ACC112 (cell line): Measurements from ENCODE around the gene RASIP1.
"Not testable (repeated sequence)": the region's sequence is repeated elsewhere in the genome, so short reads cannot be mapped to it uniquely, and the experiment has no call there.

Source experiments
- H2AFZ ChIP-seq: fragments of 200-600 bp; sonication (generic); one replicate; pipeline ENCODE4 v1.6.0; 2017; ENCODE audit warnings: antibody characterized with exemption, low read length; ENCODE audit not compliant: unreplicated experiment
- H3K27ac ChIP-seq: fragments of 200-600 bp; sonication (generic); 2 replicates; pipeline ENCODE4 v1.5.1; 2014; ENCODE audit warnings: low read depth, mild to moderate bottlenecking, antibody characterized with exemption, low read length, moderate library complexity
- H3K27me3 ChIP-seq: fragments of 200-600 bp; sonication (generic); 2 replicates; pipeline ENCODE4 v1.6.1; 2014; ENCODE audit warnings: mild to moderate bottlenecking, antibody characterized with exemption, low read length, moderate library complexity, mixed read lengths; ENCODE audit not compliant: insufficient read depth
- H3K36me3 ChIP-seq: fragments of 200-600 bp; sonication (generic); 2 replicates; pipeline ENCODE4 v1.6.1; 2016; ENCODE audit warnings: mild to moderate bottlenecking, antibody characterized with exemption, low read length, moderate library complexity, mixed read lengths; ENCODE audit not compliant: insufficient read depth
- H3K4me1 ChIP-seq: fragments of 200-600 bp; sonication (generic); one replicate; pipeline ENCODE4 v1.6.1; 2016; ENCODE audit warnings: low read length, mixed read lengths; ENCODE audit not compliant: insufficient read depth, unreplicated experiment, control insufficient read depth
- H3K4me3 ChIP-seq: fragments of 200-600 bp; sonication (generic); 2 replicates; pipeline ENCODE4 v1.5.1; 2014; ENCODE audit warnings: mild to moderate bottlenecking, low read depth, low read length
- H3K79me2 ChIP-seq: fragments of 200-600 bp; sonication (generic); one replicate; pipeline ENCODE4 v1.6.0; 2016; ENCODE audit warnings: low read length; ENCODE audit not compliant: control insufficient read depth, unreplicated experiment, insufficient read depth

The RASIP1 gene

DNA sequence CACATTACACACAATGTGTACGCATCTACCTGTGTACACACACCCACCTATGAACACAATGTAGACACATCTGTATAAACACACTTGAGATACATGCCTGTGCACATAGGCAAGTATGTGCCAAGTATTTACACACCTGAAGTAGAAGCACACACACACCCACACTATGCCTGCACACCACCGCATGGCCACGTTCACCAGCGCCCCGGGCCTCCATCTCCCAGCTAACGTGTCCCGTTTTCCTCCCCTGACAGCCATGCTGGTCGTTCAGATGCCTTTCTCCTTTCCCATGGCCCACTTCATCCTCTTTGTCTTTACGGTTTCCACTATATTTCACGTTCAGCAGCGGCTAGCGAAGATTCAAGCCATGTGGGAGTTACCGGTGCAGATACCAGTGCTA, 37.7 kb downstream of the RASIP1 start:
- Histone ChIP-seq H3K27me3 (no peaks in the 10 kb centered on the region), H3K36me3 (no peaks in the 10 kb centered on the region), H3K4me1 (peaks cover 9% of the 10 kb centered on the region), H3K27ac (no peak overlapping the region), H2AFZ (no peak overlapping the region), H3K79me2 (no peaks in the 10 kb centered on the region), H3K4me3 (no peak overlapping the region)

GRCh38 chr19:48698046-48698445, 42.4 kb downstream of the RASIP1 start:
- Histone ChIP-seq H2AFZ (no peak overlapping the region), H3K4me3 (no peak overlapping the region), H3K79me2 (no peaks in the 10 kb centered on the region), H3K36me3 (no peaks in the 10 kb centered on the region), H3K27me3 (no peaks in the 10 kb centered on the region; the same call in 1 of the 2 replicates), H3K4me1 (peaks cover 9% of the 10 kb centered on the region), H3K27ac (no peak overlapping the region)

- no peaks in the 10 kb centered on the region; the same call in 1 of the 2 replicates for H3K27me3 ChIP-seq
- H3K4me1 ChIP-seq: peaks cover 9% of the 10 kb centered on the region
- no peaks in the 10 kb centered on the region for H3K36me3 ChIP-seq
- H3K79me2 ChIP-seq: no peaks in the 10 kb centered on the region
- no peak overlapping the region for H2AFZ ChIP-seq
- H3K27ac ChIP-seq: no peak overlapping the region
- H3K4me3 ChIP-seq: no peak overlapping the region
Measured at GRCh38 chr19:48696353-48697010, 43.9 kb downstream of the RASIP1 start.

DNA sequence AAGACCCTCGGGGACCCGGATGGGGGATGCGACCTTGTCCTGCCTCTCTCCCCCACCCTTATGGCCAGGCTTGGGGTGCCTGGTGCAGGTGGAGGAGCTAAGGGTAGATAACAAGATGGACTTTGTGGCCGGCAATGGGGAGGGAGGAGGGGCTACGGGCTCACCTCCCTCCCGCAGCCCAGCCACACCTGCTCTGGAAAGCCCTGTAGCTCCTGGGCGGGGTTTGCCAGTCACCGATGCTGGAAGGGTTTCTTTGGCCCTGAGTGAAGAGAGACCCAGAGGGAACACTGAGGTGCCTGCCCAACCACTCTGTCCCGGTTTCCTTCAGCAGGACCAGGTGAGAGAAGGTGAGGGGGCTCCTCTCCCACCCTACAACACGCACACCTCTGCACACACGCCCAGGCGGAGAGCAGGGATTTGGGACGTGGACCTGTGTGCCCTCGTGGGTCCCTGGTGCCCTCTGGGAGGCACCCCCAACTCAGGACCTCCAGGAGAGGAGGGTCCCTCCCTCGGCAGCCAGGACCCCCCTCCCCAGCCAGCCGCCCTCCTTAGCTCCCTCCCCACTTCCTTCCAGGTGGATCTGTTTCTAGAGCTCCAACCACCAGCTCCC, 44.6 kb downstream of the RASIP1 start, which contains the start of gene FUT2:
FUT2 (plus strand) TSS at position 229 of the 610 bp plus-strand sequence. CDS start 6,986 bp downstream, outside the sequence.
- no peak within 1 kb of the TSS for H2AFZ ChIP-seq
- no peaks in the 10 kb centered on the region; the same call in 1 of the 2 replicates for H3K27me3 ChIP-seq
- no peak within 1 kb of the TSS for H3K4me3 ChIP-seq
- no peak within 1 kb of the TSS for H3K27ac ChIP-seq
- H3K4me1 ChIP-seq: peaks cover 9% of the 10 kb centered on the region
- H3K36me3 ChIP-seq: no peaks in the 10 kb centered on the region
- H3K79me2 ChIP-seq: no peaks in the 10 kb centered on the region

- not testable (repeated sequence) for H3K4me1 ChIP-seq, H3K4me3 ChIP-seq, H3K27me3 ChIP-seq, H3K27ac ChIP-seq, H3K36me3 ChIP-seq, H3K79me2 ChIP-seq, H2AFZ ChIP-seq
Measured at GRCh38 chr19:48693629-48694028, 46.8 kb downstream of the RASIP1 start.

GRCh38 chr19:48689449-48689848, 51.0 kb downstream of the RASIP1 start:
- Histone ChIP-seq H2AFZ (no peak overlapping the region), H3K27ac (no peak overlapping the region), H3K79me2 (no peaks in the 10 kb centered on the region), H3K27me3 (no peaks in the 10 kb centered on the region), H3K4me1 (no peaks in the 10 kb centered on the region), H3K36me3 (no peaks in the 10 kb centered on the region), H3K4me3 (no peak overlapping the region)

DNA sequence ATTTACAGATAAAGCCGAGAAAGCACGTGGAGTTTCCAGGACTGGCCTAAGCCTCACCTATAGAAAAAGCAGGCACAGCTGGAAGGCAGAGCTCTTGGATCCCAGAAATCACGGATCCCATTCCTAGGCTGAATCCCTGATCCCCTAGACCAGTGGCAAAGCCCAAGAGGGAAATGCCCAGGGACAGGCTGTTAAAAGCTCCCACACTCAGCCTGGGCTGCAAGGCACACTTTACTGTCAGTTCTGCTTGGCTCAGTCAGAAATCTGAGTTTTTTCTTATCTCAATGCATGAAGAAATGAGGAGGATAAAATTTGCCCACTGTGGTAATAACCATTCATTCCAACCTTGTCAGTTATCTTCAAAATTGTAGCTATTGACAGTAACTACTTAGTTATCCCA, 52.6 kb downstream of the RASIP1 start:
- no peaks in the 10 kb centered on the region for H3K79me2 ChIP-seq
- H3K4me1 ChIP-seq: no peaks in the 10 kb centered on the region
- H3K27me3 ChIP-seq: no peaks in the 10 kb centered on the region
- H2AFZ ChIP-seq: no peak overlapping the region
- H3K27ac ChIP-seq: no peak overlapping the region
- H3K36me3 ChIP-seq: no peaks in the 10 kb centered on the region
- no peak overlapping the region for H3K4me3 ChIP-seq

DNA sequence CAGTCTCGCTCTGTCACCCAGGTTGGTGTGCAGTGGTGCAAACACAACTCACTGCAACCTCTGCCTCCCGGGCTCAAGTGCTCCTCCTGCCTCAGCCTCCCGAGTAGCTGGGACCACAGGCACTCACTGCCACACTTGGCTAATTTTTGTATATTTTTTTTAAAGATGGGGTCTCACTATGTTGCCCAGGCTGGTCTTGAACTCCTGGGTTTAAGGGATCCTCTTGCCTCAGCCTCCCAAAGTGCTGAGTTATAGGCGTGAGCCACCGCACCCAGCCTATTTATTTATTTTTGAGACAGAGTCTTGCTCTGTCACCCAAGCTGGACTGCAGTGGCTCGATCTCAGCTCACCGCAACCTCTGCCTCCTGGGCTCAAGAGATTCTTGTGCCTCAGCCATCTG, 53.8 kb downstream of the RASIP1 start:
- H3K27me3 ChIP-seq, H3K79me2 ChIP-seq, H3K36me3 ChIP-seq, H3K27ac ChIP-seq, H2AFZ ChIP-seq, H3K4me3 ChIP-seq, H3K4me1 ChIP-seq: not testable (repeated sequence)

DNA sequence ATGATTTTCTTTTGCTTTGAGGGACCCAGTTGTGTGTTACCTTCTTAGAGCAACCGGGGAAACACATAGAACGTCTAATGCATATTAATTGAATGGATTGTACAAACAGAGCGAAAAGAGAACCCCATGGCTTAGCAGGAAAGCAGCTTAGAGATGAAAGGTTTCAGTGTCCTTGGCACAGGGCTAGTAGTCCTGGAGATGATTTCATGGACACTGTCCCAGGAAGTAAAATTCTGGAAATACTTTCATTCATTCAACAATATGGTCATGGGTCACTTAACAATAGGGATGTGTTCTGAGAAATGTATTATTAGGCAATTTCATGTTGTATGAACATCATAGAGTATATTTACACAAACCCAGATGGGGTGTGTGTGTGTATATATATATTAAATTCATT, 54.3 kb downstream of the RASIP1 start:
- no peak overlapping the region for H3K27ac ChIP-seq
- H3K36me3 ChIP-seq: no peaks in the 10 kb centered on the region
- no peaks in the 10 kb centered on the region for H3K4me1 ChIP-seq
- no peaks in the 10 kb centered on the region for H3K27me3 ChIP-seq
- H3K4me3 ChIP-seq: no peak overlapping the region
- no peaks in the 10 kb centered on the region for H3K79me2 ChIP-seq
- no peak overlapping the region for H2AFZ ChIP-seq

DNA sequence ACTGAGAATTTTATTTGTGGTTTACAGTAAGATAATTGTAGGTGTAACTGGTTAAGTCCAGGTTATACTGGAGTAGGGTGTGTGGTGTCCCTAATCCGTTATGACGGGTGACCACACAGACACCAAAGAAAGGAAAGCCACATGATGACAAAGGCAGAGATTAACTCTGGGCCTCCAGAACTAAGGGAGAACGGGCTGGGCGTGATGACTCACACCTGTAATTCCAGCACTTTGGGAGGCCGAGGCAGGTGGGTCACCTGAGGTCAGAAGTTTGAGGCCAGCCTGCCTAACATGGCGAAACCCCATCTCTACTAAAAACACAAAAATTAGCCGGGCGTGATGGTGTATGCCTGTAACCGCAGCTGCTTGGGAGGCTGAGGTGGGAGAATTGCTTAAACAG, 54.8 kb downstream of the RASIP1 start:
- Histone ChIP-seq H3K79me2 (no peaks in the 10 kb centered on the region), H3K27ac (no peak overlapping the region), H3K4me3 (no peak overlapping the region), H2AFZ (no peak overlapping the region), H3K36me3 (no peaks in the 10 kb centered on the region), H3K4me1 (no peaks in the 10 kb centered on the region), H3K27me3 (no peaks in the 10 kb centered on the region)

GRCh38 chr19:48683349-48683748, 57.1 kb downstream of the RASIP1 start:
- H3K4me3 ChIP-seq: peak overlapping the region; percentile 68
- H3K27me3 ChIP-seq: no peaks in the 10 kb centered on the region
- no peaks in the 10 kb centered on the region for H3K36me3 ChIP-seq
- H3K27ac ChIP-seq: no peak overlapping the region
- H3K79me2 ChIP-seq: no peaks in the 10 kb centered on the region
- H2AFZ ChIP-seq: peak overlapping the region; percentile 85
- H3K4me1 ChIP-seq: no peaks in the 10 kb centered on the region
